CD14-positive monocyte (primary cell): ENCODE results near the gene CTNND2. TPM values are rescaled to one million over a fixed set of nuclear protein-coding genes. Genes with fewer than 3 reads are reported as not detected.
A peak's percentile ranks its signal among the peaks of the same experiment; 100 is the strongest.

ENCODE experiments used
- DNase-seq, 3 donors: peaks; one replicate each; pipeline ENCODE4 v3.0.0-alpha.2; 2011 to 2022
- H2AFZ ChIP-seq: 2 replicates; pipeline ENCODE4 v1.6.0; 2012; ENCODE audit warnings: mild to moderate bottlenecking, low read depth, low read length, inconsistent platforms; ENCODE audit not compliant: insufficient read depth, poor library complexity, severe bottlenecking
- H3K27ac ChIP-seq, 2 donors: 1 replicate in 1 of 2; 2 replicates in 1 of 2; pipeline ENCODE4 v1.5.1; 2012 to 2013; ENCODE audit warnings: low read length in 2 of 2, control low read depth in 1 of 2, inconsistent platforms in 1 of 2, low read depth in 1 of 2, mild to moderate bottlenecking in 1 of 2
- H3K27me3 ChIP-seq, 2 donors: one replicate each; pipeline versions ENCODE4 v1.6.0 to v1.6.1; 2011 to 2013; ENCODE audit warnings: low read length in 2 of 2; ENCODE audit not compliant: control insufficient read depth in 2 of 2, insufficient read depth in 2 of 2
- H3K36me3 ChIP-seq, 2 donors: replicated peaks in 1 of 2; 1 replicate in 1 of 2; 2 replicates in 1 of 2; pipeline versions ENCODE4 v1.5.1 to v1.6.1; 2012 to 2013; ENCODE audit warnings: low read length in 2 of 2, control low read depth in 1 of 2, inconsistent platforms in 1 of 2, mild to moderate bottlenecking in 1 of 2; ENCODE audit not compliant: insufficient read depth in 2 of 2, control insufficient read depth in 1 of 2
- H3K4me1 ChIP-seq, 2 donors: 1 replicate in 1 of 2; 2 replicates in 1 of 2; pipeline versions ENCODE4 v1.5.1 to v1.6.1; 2012 to 2013; ENCODE audit warnings: low read length in 2 of 2, control low read depth in 1 of 2, inconsistent platforms in 1 of 2, mild to moderate bottlenecking in 1 of 2, moderate library complexity in 1 of 2; ENCODE audit not compliant: insufficient read depth in 2 of 2, control insufficient read depth in 1 of 2
- H3K4me2 ChIP-seq: replicated peaks from 2 replicates; pipeline ENCODE3; 2012; ENCODE audit warnings: low read length, moderate library complexity, mild to moderate bottlenecking; ENCODE audit not compliant: poor library complexity, severe bottlenecking; ENCODE audit errors: extremely low read depth
- H3K4me3 ChIP-seq, 3 experiments: fragments of 200-600 bp in 1 of 3; sonication (generic) in 1 of 3; replicated peaks in 1 of 3; 1 replicate in 2 of 3; 2 replicates in 1 of 3; pipeline ENCODE4 v1.5.1; 2011 to 2013; ENCODE audit warnings: low read length in 3 of 3, mild to moderate bottlenecking in 3 of 3, control low read depth in 2 of 3, low read depth in 2 of 3, inconsistent platforms in 1 of 3, moderate library complexity in 1 of 3
- H3K79me2 ChIP-seq: 2 replicates; pipeline ENCODE4 v1.6.0; 2012; ENCODE audit warnings: mild to moderate bottlenecking, control low read depth, inconsistent platforms, low read length, moderate library complexity; ENCODE audit not compliant: insufficient read depth
- H3K9ac ChIP-seq: 2 replicates; pipeline ENCODE4 v1.6.0; 2017; ENCODE audit warnings: low read length, mild to moderate bottlenecking; ENCODE audit not compliant: insufficient read depth, poor library complexity, severe bottlenecking
- H3K9me3 ChIP-seq, 2 donors: replicated peaks in 1 of 2; 1 replicate in 1 of 2; 2 replicates in 1 of 2; pipeline versions ENCODE4 v1.5.1 to v1.6.1; 2012 to 2013; ENCODE audit warnings: low read length in 2 of 2, control low read depth in 1 of 2; ENCODE audit not compliant: control insufficient read depth in 1 of 2, insufficient read depth in 1 of 2
- H4K20me1 ChIP-seq: 2 replicates; pipeline ENCODE4 v1.6.0; 2012; ENCODE audit warnings: mild to moderate bottlenecking, low read length, control low read depth, moderate library complexity; ENCODE audit not compliant: insufficient read depth
- H3K27ac Mint-ChIP-seq, 7 donors: one replicate each; pipeline ENCODE4 v1.8.0; 2020; ENCODE audit warnings: mild to moderate bottlenecking in 7 of 7, mixed read lengths in 7 of 7, moderate library complexity in 6 of 7, inconsistent platforms in 2 of 7
- H3K27me3 Mint-ChIP-seq, 3 donors: one replicate each; pipeline ENCODE4 v1.8.0; 2021 to 2022; ENCODE audit warnings: low read depth in 3 of 3, mild to moderate bottlenecking in 3 of 3, mixed read lengths in 3 of 3, moderate library complexity in 3 of 3, inconsistent platforms in 1 of 3
- H3K36me3 Mint-ChIP-seq, 2 donors: one replicate each; pipeline ENCODE4 v1.8.0; 2020; ENCODE audit warnings: mixed read lengths in 2 of 2, inconsistent platforms in 1 of 2, mild to moderate bottlenecking in 1 of 2
- H3K4me1 Mint-ChIP-seq: one replicate; pipeline ENCODE4 v1.8.0; 2020; ENCODE audit warnings: mild to moderate bottlenecking, mixed read lengths
- H3K4me3 Mint-ChIP-seq, 2 donors: one replicate each; pipeline ENCODE4 v1.8.0; 2020; ENCODE audit warnings: mild to moderate bottlenecking in 2 of 2, mixed read lengths in 2 of 2, moderate library complexity in 1 of 2
- H3K9me3 Mint-ChIP-seq, 7 donors: one replicate each; pipeline ENCODE4 v1.8.0; 2020 to 2022; ENCODE audit warnings: mixed read lengths in 7 of 7, mild to moderate bottlenecking in 6 of 7, moderate library complexity in 6 of 7, inconsistent platforms in 2 of 7
- whole genome bisulfite sequencing: methylation state at CpG from one replicate; pipeline ENCODE4 v1.1.5; 2013; ENCODE audit warnings: missing lambda C conversion rate; ENCODE audit not compliant: insufficient coverage; 5-methylcytosine and 5-hydroxymethylcytosine counted together
- intact Hi-C, 2 donors: fragments of 100-400 bp; cut with micrococcal nuclease; formaldehyde crosslinking; loops; one replicate each; pipeline versions ENCODE4 v1.15.0 to v1.15.1; 2023
- polyA plus RNA-seq, 3 donors: library from polyadenylated mRNA; depleted of rRNA in 1 of 3; unstranded in 2 of 3; stranded (reverse) in 1 of 3; fragments of 300-500 nt in 2 of 3; fragments of >200 nt in 1 of 3; fragmentation: Illumina TruSeq in 2 of 3; gene quantifications; 1 replicate in 2 of 3; 2 replicates in 1 of 3; pipeline ENCODE4 v1.2.3, GENCODE V29; 2012 to 2021
- TF ChIP-seq, protein P1 (sequence below): fragments of 200-600 bp; IDR thresholded peaks from one replicate; pipeline ENCODE4 v1.8.0; 2022; ENCODE audit warnings: antibody characterized with exemption, mild to moderate bottlenecking

CTNND2 gene
- polyA plus RNA-seq, 3 donors: not detected

DNA sequence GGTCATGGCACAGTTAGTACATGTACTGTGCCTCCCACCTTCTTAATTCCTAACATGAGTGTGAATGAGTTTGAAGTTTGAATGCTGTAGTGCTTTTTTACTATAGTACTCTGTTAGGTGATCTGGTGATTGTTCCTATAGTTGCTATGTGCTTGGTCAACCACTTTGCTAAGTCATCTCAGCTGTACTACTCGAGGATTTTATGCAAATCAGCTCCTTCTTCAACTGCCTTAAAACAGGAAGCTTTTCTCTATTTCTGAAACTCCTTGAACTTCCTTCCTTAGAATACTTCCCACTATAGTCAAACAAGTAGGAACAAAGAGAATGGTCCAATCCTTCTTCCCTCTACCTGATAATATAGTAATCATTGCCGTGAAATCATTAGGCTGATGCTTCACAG, 219.6 kb downstream of the CTNND2 start:
- no peaks in the 10 kb centered on the region for H3K9me3 ChIP-seq
- no peak overlapping the region for H3K4me3 Mint-ChIP-seq
- peaks cover 0 to 4% (median 2%) of the 10 kb centered on the region in 7 donors for H3K9me3 Mint-ChIP-seq
- no peaks in the 10 kb centered on the region for H3K79me2 ChIP-seq
- peak overlapping the region; percentile 12 for H3K4me2 ChIP-seq
- DNase-seq: peak in 2 of 3 donors; percentile 22 to 56
- peaks cover 13% of the 10 kb centered on the region for H3K4me1 Mint-ChIP-seq
- H2AFZ ChIP-seq: no peak overlapping the region
- H3K4me1 ChIP-seq: peaks cover 10 to 16% of the 10 kb centered on the region in 2 donors
- no peak overlapping the region for H3K4me3 ChIP-seq
- intact Hi-C loops: no loop called here
- no peak overlapping the region for H3K27ac ChIP-seq
- no peaks in the 10 kb centered on the region for H3K27me3 ChIP-seq
- 0% methylated on average over 1 of the region's 2 CpGs for WGBS
- H3K27ac Mint-ChIP-seq: no peak overlapping the region
- no peaks in the 10 kb centered on the region for H3K36me3 Mint-ChIP-seq
- H4K20me1 ChIP-seq: no peaks in the 10 kb centered on the region
- H3K27me3 Mint-ChIP-seq: peaks cover 0 to 2% (median 1%) of the 10 kb centered on the region in 3 donors
- no peaks in the 10 kb centered on the region for H3K36me3 ChIP-seq
- TF ChIP-seq, protein P1, sequence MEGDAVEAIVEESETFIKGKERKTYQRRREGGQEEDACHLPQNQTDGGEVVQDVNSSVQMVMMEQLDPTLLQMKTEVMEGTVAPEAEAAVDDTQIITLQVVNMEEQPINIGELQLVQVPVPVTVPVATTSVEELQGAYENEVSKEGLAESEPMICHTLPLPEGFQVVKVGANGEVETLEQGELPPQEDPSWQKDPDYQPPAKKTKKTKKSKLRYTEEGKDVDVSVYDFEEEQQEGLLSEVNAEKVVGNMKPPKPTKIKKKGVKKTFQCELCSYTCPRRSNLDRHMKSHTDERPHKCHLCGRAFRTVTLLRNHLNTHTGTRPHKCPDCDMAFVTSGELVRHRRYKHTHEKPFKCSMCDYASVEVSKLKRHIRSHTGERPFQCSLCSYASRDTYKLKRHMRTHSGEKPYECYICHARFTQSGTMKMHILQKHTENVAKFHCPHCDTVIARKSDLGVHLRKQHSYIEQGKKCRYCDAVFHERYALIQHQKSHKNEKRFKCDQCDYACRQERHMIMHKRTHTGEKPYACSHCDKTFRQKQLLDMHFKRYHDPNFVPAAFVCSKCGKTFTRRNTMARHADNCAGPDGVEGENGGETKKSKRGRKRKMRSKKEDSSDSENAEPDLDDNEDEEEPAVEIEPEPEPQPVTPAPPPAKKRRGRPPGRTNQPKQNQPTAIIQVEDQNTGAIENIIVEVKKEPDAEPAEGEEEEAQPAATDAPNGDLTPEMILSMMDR: no peak
- no peak overlapping the region for H3K9ac ChIP-seq

GRCh38 chr5:11683666-11684065, 220.6 kb downstream of the CTNND2 start:
- Mint-ChIP-seq H3K4me3 (no peak overlapping the region), H3K36me3 (no peaks in the 10 kb centered on the region), H3K9me3 (peaks cover 0 to 5% (median 3%) of the 10 kb centered on the region in 7 donors), H3K27ac (no peak overlapping the region), H3K27me3 (peaks cover 0 to 2% (median 1%) of the 10 kb centered on the region in 3 donors), H3K4me1 (peaks cover 13% of the 10 kb centered on the region)
- no peaks in the 10 kb centered on the region for H3K27me3 ChIP-seq
- H4K20me1 ChIP-seq: no peaks in the 10 kb centered on the region
- WGBS: no CpG with 5 or more reads among the region's 2 CpGs
- no peak overlapping the region for H3K4me3 ChIP-seq
- peak in 2 of 3 donors; percentile 2 to 22 for DNase-seq
- no peak overlapping the region for H3K4me2 ChIP-seq
- H2AFZ ChIP-seq: no peak overlapping the region
- no peak overlapping the region for H3K9ac ChIP-seq
- no peaks in the 10 kb centered on the region for H3K36me3 ChIP-seq
- H3K9me3 ChIP-seq: no peaks in the 10 kb centered on the region
- no peak overlapping the region for H3K27ac ChIP-seq
- intact Hi-C loops: no loop called here
- TF ChIP-seq, protein P1: no peak
- no peaks in the 10 kb centered on the region for H3K79me2 ChIP-seq
- peaks cover 10 to 16% of the 10 kb centered on the region in 2 donors for H3K4me1 ChIP-seq
